GM19455 (cell line): ENCODE data around the gene FRRS1.

Experiments used
- ATAC-seq: cut with Tn5 transposase; IDR thresholded peaks from one replicate; pipeline ENCODE4 v1.9.1; 2021; ENCODE audit not compliant: unreplicated experiment

Gene FRRS1

GRCh38 chr1:99677416-99677815, 89.0 kb downstream of the FRRS1 start:
- ATAC-seq, result no peak

GRCh38 chr1:99676876-99677275, 89.6 kb downstream of the FRRS1 start:
- ATAC-seq, result no peak

- ATAC-seq, result no peak
These were observed 90.4 kb downstream of the FRRS1 start for GRCh38 chr1:99675994-99676393.

GRCh38 chr1:99675292-99675691, 91.1 kb downstream of the FRRS1 start:
- ATAC-seq, result no peak

- ATAC-seq, result no peak
These were observed 92.0 kb downstream of the FRRS1 start for GRCh38 chr1:99674115-99675064.

GRCh38 chr1:99673315-99673714, 93.1 kb downstream of the FRRS1 start:
- no peak for ATAC-seq

- ATAC-seq, result no peak
These were observed 93.8 kb downstream of the FRRS1 start for GRCh38 chr1:99672530-99673213.

- no peak for ATAC-seq
These were observed 94.4 kb downstream of the FRRS1 start for GRCh38 chr1:99672038-99672437.

GRCh38 chr1:99670583-99670982, 95.9 kb downstream of the FRRS1 start:
- ATAC-seq, result no peak

- no peak for ATAC-seq
These were observed 96.6 kb downstream of the FRRS1 start for GRCh38 chr1:99669821-99670220.

GRCh38 chr1:99669376-99669775, 97.1 kb downstream of the FRRS1 start:
- no peak for ATAC-seq

GRCh38 chr1:99665212-99665611, 101.2 kb downstream of the FRRS1 start:
- no peak for ATAC-seq

GRCh38 chr1:99663501-99663900, 102.9 kb downstream of the FRRS1 start:
- no peak for ATAC-seq

GRCh38 chr1:99662539-99663080, 103.8 kb downstream of the FRRS1 start:
- no peak for ATAC-seq

GRCh38 chr1:99661780-99662179, 104.7 kb downstream of the FRRS1 start:
- ATAC-seq, result no peak

- ATAC-seq, result no peak
These were observed 105.9 kb downstream of the FRRS1 start for GRCh38 chr1:99660496-99660895.

GRCh38 chr1:99659755-99660210, 106.7 kb downstream of the FRRS1 start:
- no peak for ATAC-seq
